Karpas-422 (cell line): Measurements from ENCODE around the gene WNT7A. TPM values are rescaled to one million over a fixed set of nuclear protein-coding genes. Genes with fewer than 3 reads are reported as not detected.

Experiments
- DNase-seq: peaks from one replicate; pipeline ENCODE4 v3.0.0-alpha.2; 2015
- H2AFZ ChIP-seq: fragments of 200-600 bp; sonication (generic); 2 replicates; pipeline ENCODE4 v1.6.1; 2014; ENCODE audit warnings: antibody characterized with exemption, low read length, mixed read lengths
- H3K27ac ChIP-seq: fragments of 200-600 bp; sonication (generic); 2 replicates; pipeline ENCODE4 v1.5.1; 2014; ENCODE audit warnings: mild to moderate bottlenecking, low read length, moderate library complexity
- H3K27me3 ChIP-seq: fragments of 200-600 bp; sonication (generic); 2 replicates; pipeline ENCODE4 v1.6.1; 2014; ENCODE audit warnings: low read length, mixed read lengths
- H3K36me3 ChIP-seq: fragments of 200-600 bp; sonication (generic); 2 replicates; pipeline ENCODE4 v1.6.1; 2014; ENCODE audit warnings: low read length, mixed read lengths; ENCODE audit not compliant: insufficient read depth
- H3K4me1 ChIP-seq: fragments of 200-600 bp; sonication (generic); 2 replicates; pipeline ENCODE4 v1.6.1; 2014; ENCODE audit warnings: mild to moderate bottlenecking, low read length, mixed read lengths
- H3K4me2 ChIP-seq: fragments of 200-600 bp; sonication (generic); 2 replicates; pipeline ENCODE4 v1.6.1; 2014; ENCODE audit warnings: low read length, low read depth, mild to moderate bottlenecking; ENCODE audit not compliant: poor library complexity, severe bottlenecking
- H3K4me3 ChIP-seq: fragments of 200-600 bp; sonication (generic); 2 replicates; pipeline ENCODE4 v1.5.1; 2014; ENCODE audit warnings: mild to moderate bottlenecking, antibody characterized with exemption, low read length, mixed read lengths
- H3K79me2 ChIP-seq: fragments of 200-600 bp; sonication (generic); 2 replicates; pipeline ENCODE4 v1.6.1; 2014; ENCODE audit warnings: mild to moderate bottlenecking, low read length, mixed read lengths
- H3K9ac ChIP-seq: fragments of 200-600 bp; sonication (generic); 2 replicates; pipeline ENCODE4 v1.6.0; 2014; ENCODE audit warnings: low read length
- H3K9me2 ChIP-seq: fragments of 200-600 bp; sonication (generic), shearing (Covaris generic); replicated peaks from 2 replicates; pipeline ENCODE4 v1.6.0; 2014; ENCODE audit warnings: mild to moderate bottlenecking, low read length, moderate library complexity; ENCODE audit not compliant: insufficient read depth
- H3K9me3 ChIP-seq: fragments of 300-700, 200-600 bp; sonication (generic); 2 replicates; pipeline ENCODE4 v1.6.1; 2014; ENCODE audit warnings: low read length, mixed read lengths
- H4K20me1 ChIP-seq: fragments of 200-600 bp; sonication (generic); 2 replicates; pipeline ENCODE4 v1.6.1; 2014; ENCODE audit warnings: mild to moderate bottlenecking, antibody characterized with exemption, low read length, low read depth; ENCODE audit not compliant: insufficient read depth
- total RNA-seq: library from RNA; depleted of rRNA; stranded (reverse); fragments of >200 nt; shearing (Covaris generic); gene quantifications from 2 replicates; pipeline ENCODE4 v1.2.3, GENCODE V29; 2014; ENCODE audit warnings: low replicate concordance

WNT7A gene
- total RNA-seq, 1 experiment from 2014 or later = not detected

DNA sequence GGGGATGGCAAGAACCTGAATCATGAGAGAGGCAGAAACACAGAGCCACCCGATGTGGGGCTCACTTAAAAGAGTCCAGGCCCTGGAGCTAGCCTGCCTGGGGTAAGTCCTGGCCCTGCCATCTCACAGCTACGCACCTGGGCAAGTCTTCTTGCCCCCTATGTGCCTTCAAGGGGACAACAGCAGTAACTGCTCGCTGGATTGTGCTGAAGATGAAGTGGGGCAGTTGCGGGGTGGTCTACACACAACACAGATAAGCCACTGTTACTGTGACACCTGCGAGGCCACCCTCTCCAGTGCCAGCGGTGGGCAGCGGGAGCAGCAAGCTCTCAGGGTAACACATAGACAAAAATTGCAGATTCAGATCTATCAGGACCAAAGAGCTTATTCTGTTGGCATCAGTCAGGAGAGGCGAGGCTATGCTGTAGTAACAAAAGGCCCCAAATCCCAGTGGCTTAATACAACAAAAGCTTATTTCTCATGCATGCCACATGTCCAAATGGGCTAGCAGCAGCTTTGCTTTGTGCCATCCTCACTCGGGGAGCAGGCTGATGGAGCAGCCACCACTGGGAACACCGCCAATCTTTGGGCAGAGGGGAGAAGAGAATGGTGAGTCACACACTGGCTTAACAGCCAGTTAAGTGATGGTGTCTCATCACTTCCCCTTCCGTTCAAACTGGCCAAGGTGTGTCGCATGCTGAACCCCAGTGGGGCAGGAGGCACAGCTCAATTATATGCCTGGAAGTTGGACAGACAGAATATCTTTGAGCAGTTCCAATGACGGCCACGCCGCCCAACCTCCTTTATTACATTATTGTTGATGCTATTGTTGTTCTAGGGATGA, 78.3 kb downstream of the WNT7A start:
- no peaks in the 10 kb centered on the region for H3K4me1 ChIP-seq
- H3K27me3 ChIP-seq = no peaks in the 10 kb centered on the region
- no peak overlapping the region for H3K9ac ChIP-seq
- no peak overlapping the region for H3K4me2 ChIP-seq
- no peaks in the 10 kb centered on the region for H3K79me2 ChIP-seq
- H2AFZ ChIP-seq = no peak overlapping the region
- no peaks in the 10 kb centered on the region for H3K9me2 ChIP-seq
- no peak overlapping the region for H3K4me3 ChIP-seq
- no peaks in the 10 kb centered on the region for H3K36me3 ChIP-seq
- no peak for DNase-seq
- H3K9me3 ChIP-seq = no peaks in the 10 kb centered on the region
- no peaks in the 10 kb centered on the region for H4K20me1 ChIP-seq
- no peak overlapping the region for H3K27ac ChIP-seq

DNA sequence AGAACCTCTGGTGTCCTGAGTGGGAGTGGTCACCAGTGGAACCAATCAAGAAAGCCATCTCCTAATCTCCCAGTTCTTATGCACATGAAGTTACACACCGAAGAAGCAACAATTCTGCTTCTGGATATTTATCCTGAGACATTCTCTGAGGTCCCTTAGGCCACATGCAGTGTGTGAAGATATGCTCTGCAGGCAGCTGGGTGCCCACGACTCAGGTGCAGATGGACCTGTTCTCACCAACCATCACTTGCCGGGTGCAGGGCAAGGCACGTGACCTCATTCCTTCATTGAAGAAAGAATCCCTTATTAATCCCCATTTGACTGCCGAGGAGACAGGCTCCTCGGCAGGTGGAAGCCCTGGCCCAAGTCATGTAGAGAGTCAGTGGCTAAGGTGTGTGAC, 79.8 kb downstream of the WNT7A start:
- H3K27ac ChIP-seq = no peak overlapping the region
- no peak overlapping the region for H3K9ac ChIP-seq
- H3K36me3 ChIP-seq = no peaks in the 10 kb centered on the region
- no peaks in the 10 kb centered on the region for H3K79me2 ChIP-seq
- H3K4me3 ChIP-seq = no peak overlapping the region
- no peak overlapping the region for H2AFZ ChIP-seq
- H3K4me1 ChIP-seq = no peaks in the 10 kb centered on the region
- DNase-seq = no peak
- H4K20me1 ChIP-seq = no peaks in the 10 kb centered on the region
- no peaks in the 10 kb centered on the region for H3K9me2 ChIP-seq
- no peaks in the 10 kb centered on the region for H3K27me3 ChIP-seq
- H3K4me2 ChIP-seq = no peak overlapping the region
- H3K9me3 ChIP-seq = no peaks in the 10 kb centered on the region

DNA sequence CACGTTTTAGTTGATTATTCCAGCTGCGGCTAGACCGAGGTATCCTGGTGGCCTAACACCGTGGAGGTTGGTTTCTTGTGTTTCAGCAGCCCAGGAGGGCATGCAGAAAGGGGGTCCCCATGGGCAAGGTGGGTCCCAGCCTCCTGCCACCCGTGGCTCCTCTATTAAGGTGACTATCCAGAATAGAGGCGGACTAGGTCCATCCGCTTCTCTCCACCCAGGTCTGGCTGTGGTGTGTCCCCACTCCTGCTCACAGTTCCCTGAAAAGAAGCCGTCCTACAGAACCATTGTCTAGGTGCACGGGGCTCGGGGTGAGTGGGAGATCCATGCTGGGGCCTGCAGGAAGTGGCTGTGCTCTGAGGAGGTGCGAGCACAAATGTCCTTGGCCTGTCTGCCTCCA, 81.5 kb downstream of the WNT7A start:
- H2AFZ ChIP-seq = no peak overlapping the region
- H3K4me3 ChIP-seq = no peak overlapping the region
- no peaks in the 10 kb centered on the region for H3K79me2 ChIP-seq
- H4K20me1 ChIP-seq = no peaks in the 10 kb centered on the region
- DNase-seq = no peak
- no peaks in the 10 kb centered on the region for H3K4me1 ChIP-seq
- H3K9me2 ChIP-seq = no peaks in the 10 kb centered on the region
- no peak overlapping the region for H3K4me2 ChIP-seq
- H3K27me3 ChIP-seq = no peaks in the 10 kb centered on the region
- no peaks in the 10 kb centered on the region for H3K36me3 ChIP-seq
- H3K9ac ChIP-seq = no peak overlapping the region
- no peaks in the 10 kb centered on the region for H3K9me3 ChIP-seq
- no peak overlapping the region for H3K27ac ChIP-seq

DNA sequence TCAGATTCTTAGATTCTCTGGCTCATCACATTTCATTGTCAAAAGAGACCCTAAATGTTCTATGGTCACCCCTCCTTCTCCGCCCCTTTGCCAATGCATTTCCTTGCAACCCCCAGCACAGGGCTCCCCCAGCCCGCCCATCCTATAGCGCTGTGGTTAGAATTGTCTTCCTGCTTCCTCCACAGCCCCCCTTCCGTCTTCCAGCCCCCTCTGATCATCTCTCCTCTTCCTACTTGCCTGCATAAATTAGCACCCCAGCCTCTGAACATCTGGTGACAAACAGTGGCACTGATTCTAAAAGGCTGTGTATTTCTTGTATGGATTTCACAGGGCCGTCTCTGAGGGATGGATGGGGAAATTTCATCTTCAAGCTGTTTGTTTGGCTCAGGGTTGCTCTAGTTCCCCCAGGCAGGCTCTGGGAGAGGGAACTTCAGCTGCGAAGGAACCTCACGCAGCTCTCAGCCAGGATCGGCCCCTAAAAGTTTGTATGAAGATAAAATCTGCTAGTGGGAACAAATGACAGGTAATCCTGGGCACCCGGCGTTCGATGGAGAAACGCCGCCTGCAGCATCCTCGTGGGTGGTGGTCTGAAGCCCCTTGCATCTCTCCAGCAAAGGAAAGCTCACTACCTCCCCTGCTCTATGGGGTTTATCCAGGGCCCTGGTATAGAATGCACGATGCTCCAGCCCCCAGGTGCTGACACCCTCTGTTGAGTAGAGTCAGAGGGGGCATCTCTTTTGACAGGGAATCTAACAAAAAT, 83.0 kb downstream of the WNT7A start:
- H3K4me1 ChIP-seq = no peaks in the 10 kb centered on the region
- no peaks in the 10 kb centered on the region for H3K9me3 ChIP-seq
- no peak overlapping the region for H3K9ac ChIP-seq
- H3K4me2 ChIP-seq = no peak overlapping the region
- no peaks in the 10 kb centered on the region for H3K79me2 ChIP-seq
- H3K27ac ChIP-seq = no peak overlapping the region
- no peaks in the 10 kb centered on the region for H4K20me1 ChIP-seq
- no peaks in the 10 kb centered on the region for H3K9me2 ChIP-seq
- no peak overlapping the region for H2AFZ ChIP-seq
- H3K4me3 ChIP-seq = no peak overlapping the region
- no peaks in the 10 kb centered on the region for H3K27me3 ChIP-seq
- H3K36me3 ChIP-seq = no peaks in the 10 kb centered on the region
- no peak for DNase-seq

DNA sequence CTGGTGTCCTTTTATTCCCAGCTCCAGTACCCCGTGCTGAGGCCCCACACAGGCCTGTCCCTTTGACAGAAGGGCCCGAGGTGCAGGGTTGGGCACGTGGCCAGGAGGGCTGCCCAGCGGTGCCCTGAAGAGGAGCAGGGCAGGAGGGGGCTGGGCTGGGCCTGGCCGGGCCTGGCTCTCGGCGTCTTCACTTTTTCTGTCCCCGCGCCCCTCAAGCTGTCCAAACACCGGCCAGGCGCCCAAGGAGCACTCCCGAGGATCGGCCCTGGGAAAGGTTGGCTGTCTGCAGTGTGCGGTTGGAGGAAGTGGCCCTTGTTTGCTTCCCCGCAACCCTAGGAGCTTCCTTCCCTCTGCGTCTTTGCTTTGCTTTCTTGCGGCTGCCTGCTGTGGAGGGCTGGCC, 84.1 kb downstream of the WNT7A start:
- H3K9ac ChIP-seq = no peak overlapping the region
- H3K4me2 ChIP-seq = no peak overlapping the region
- no peaks in the 10 kb centered on the region for H3K27me3 ChIP-seq
- no peak overlapping the region for H2AFZ ChIP-seq
- no peaks in the 10 kb centered on the region for H3K9me3 ChIP-seq
- no peaks in the 10 kb centered on the region for H3K4me1 ChIP-seq
- H3K4me3 ChIP-seq = no peak overlapping the region
- no peak for DNase-seq
- H3K9me2 ChIP-seq = no peaks in the 10 kb centered on the region
- no peaks in the 10 kb centered on the region for H3K79me2 ChIP-seq
- H3K27ac ChIP-seq = no peak overlapping the region
- no peaks in the 10 kb centered on the region for H4K20me1 ChIP-seq
- no peaks in the 10 kb centered on the region for H3K36me3 ChIP-seq

DNA sequence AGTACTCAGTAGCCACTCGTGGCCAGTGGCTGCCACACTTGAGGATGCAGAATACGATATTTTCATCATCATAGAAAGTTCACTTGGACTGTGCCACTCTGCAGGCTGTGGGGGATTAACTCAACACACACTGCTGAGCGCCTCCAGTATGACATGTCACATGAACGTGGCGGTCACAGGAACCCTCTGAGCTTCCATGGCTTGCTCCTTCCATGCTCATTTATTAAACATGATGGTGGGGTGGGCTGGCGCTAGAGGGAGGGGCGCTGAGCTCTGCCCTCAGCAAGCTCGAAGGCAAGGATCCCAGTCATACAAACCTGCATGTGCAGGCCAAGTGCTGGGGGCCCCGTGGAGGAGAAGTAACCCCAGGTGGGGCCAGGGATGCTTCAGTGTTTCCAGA, 85.5 kb downstream of the WNT7A start:
- H4K20me1 ChIP-seq = no peaks in the 10 kb centered on the region
- H3K9me2 ChIP-seq = no peaks in the 10 kb centered on the region
- no peaks in the 10 kb centered on the region for H3K9me3 ChIP-seq
- H3K4me3 ChIP-seq = no peak overlapping the region
- H2AFZ ChIP-seq = no peak overlapping the region
- no peaks in the 10 kb centered on the region for H3K36me3 ChIP-seq
- no peak overlapping the region for H3K27ac ChIP-seq
- no peak overlapping the region for H3K9ac ChIP-seq
- H3K79me2 ChIP-seq = no peaks in the 10 kb centered on the region
- no peak overlapping the region for H3K4me2 ChIP-seq
- H3K27me3 ChIP-seq = no peaks in the 10 kb centered on the region
- DNase-seq = no peak
- no peaks in the 10 kb centered on the region for H3K4me1 ChIP-seq

DNA sequence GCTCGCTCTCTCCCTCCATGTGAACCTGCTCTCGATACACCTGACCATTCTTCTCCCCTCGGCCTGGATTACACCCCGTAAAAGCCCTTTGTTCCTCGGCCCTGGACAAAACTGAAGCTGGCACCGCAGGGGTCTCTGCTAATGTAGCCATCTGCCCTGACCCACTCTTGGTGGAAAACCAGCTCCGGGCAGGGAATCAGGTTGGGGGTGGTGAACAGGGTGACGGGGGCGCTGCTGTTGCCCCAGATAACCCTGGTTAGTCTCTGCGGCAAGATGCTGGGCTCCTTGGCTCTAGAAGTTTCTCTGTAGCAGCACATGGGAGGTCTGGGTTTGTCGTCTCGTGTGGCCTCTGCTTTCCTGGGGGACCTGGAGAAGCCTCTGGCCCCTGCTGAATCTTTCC, 86.4 kb downstream of the WNT7A start:
- H2AFZ ChIP-seq = no peak overlapping the region
- no peaks in the 10 kb centered on the region for H3K27me3 ChIP-seq
- H3K4me3 ChIP-seq = no peak overlapping the region
- H3K9ac ChIP-seq = no peak overlapping the region
- H3K79me2 ChIP-seq = no peaks in the 10 kb centered on the region
- no peaks in the 10 kb centered on the region for H3K9me3 ChIP-seq
- DNase-seq = no peak
- no peaks in the 10 kb centered on the region for H3K36me3 ChIP-seq
- no peak overlapping the region for H3K4me2 ChIP-seq
- H3K4me1 ChIP-seq = no peaks in the 10 kb centered on the region
- no peaks in the 10 kb centered on the region for H3K9me2 ChIP-seq
- H3K27ac ChIP-seq = no peak overlapping the region
- no peaks in the 10 kb centered on the region for H4K20me1 ChIP-seq

DNA sequence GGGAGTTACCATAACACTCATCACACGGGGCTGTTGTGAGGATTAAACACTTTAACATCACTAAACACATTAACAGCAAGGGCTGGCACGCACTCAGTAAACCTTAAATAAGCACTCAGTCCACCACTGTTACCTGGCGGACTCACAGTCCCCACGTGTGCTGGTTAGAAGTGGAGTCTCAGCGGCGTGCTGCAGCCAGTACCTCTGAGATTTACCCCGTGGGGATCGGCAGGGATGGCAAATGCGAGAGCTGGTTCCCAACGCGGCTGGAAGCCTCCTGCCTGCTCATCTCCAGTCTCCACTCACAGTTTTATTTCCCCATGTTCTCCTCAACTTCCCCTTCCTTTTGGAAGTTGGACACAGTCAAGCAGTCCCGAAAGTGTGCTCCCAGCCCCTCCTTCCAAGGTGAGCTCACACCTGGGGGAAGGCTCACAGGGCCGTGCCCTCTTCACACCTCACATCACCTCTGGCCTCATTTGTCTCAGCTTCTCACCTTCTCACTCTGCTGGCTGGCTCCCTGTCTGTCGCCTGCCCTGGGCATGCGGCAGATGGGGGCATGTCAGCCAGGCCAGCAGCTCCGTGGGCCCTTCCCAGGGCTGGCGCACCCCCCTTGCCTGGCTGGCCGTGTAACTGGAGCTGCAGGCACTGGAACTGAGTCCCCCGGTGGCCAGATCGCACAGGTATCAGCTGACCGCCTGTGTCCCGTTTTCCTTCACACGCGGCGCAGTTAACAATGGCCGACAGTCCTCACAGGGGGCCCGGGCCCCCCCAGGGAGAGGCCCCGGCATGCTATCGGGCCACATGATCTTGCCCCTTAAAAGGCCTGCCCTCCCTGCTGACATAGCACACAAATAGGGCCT, 87.1 kb downstream of the WNT7A start:
- Histone ChIP-seq H3K36me3 (no peaks in the 10 kb centered on the region), H3K4me1 (no peaks in the 10 kb centered on the region), H4K20me1 (no peaks in the 10 kb centered on the region), H3K79me2 (no peaks in the 10 kb centered on the region), H2AFZ (no peak overlapping the region), H3K9me2 (no peaks in the 10 kb centered on the region), H3K4me3 (no peak overlapping the region), H3K27me3 (no peaks in the 10 kb centered on the region), H3K4me2 (no peak overlapping the region), H3K27ac (no peak overlapping the region), H3K9me3 (no peaks in the 10 kb centered on the region), H3K9ac (no peak overlapping the region)
- no peak for DNase-seq
